Iris pigment epithelial cell (primary cell): ENCODE measurements around the gene HMCES.

Experiments
- DNase-seq: peaks from one replicate; pipeline ENCODE4 v3.0.0-alpha.2; 2011; ENCODE audit warnings: low read depth

The HMCES gene, protein sequence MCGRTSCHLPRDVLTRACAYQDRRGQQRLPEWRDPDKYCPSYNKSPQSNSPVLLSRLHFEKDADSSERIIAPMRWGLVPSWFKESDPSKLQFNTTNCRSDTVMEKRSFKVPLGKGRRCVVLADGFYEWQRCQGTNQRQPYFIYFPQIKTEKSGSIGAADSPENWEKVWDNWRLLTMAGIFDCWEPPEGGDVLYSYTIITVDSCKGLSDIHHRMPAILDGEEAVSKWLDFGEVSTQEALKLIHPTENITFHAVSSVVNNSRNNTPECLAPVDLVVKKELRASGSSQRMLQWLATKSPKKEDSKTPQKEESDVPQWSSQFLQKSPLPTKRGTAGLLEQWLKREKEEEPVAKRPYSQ

DNA sequence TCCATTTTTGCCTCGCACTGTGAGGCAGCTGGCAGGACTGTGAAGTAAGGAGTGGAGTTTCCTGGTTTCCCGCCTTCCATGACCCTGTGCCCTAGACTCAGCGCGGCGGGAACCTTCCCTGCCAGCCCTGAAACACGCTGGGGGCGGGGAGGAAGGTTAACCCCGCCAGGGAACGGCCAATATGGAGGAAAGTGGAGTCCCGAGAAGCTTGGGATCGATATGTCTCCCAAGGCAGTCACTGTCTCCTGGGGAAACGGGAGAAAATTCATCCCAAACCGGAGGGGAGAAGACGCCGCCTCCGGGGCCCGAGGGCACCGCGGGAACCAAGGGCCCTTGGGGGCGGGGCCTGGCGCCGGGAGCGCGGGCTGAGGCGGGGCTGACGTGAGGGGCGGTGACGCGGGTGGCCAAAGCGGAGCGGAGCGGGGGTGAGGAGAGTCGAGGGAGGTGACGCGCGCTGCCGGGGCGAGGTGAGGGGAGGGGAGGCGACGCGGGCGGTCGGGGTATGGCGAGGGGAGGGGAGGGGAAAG, at the start of gene HMCES:
Gene HMCES, plus strand, starts transcription at position 432 of the 527 bp plus-strand sequence. CDS start 863 bp downstream, outside the sequence.
- DNase-seq = peak; percentile 79

DNA sequence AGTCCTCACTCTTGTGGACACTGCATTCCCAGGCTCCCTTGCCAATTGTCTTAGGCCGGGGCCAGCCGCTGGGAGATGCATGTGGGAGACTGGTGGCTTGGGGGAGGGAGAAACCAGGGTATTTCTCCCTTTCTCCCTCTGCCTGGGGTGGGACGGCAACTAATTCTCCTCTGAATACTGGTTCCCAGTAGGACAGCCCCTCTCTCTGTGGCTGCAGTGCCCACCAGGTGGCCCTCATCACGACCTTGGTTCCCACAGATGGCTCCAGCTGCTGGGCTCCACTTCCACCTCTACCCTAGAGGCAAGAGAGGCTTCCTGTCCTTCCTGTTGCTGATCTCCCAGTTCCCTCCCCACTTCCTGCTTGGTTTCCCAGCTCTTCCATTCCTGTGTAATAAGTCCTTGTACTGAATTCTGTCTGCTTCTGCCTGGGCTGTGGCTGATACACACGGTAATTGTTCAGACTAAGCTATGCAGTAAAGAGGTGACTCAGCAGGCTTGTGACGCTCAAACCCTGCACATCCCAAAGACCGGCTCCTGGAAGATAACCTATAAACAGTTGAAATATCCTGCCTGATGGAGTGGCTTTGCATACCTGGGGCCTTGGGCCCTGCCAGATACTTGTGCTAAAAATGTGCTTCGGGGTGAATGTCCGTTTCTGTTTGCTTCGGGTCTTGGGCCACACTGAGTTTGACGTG, 49.6 kb upstream of the HMCES start:
- DNase-seq = peak; percentile 86

DNA sequence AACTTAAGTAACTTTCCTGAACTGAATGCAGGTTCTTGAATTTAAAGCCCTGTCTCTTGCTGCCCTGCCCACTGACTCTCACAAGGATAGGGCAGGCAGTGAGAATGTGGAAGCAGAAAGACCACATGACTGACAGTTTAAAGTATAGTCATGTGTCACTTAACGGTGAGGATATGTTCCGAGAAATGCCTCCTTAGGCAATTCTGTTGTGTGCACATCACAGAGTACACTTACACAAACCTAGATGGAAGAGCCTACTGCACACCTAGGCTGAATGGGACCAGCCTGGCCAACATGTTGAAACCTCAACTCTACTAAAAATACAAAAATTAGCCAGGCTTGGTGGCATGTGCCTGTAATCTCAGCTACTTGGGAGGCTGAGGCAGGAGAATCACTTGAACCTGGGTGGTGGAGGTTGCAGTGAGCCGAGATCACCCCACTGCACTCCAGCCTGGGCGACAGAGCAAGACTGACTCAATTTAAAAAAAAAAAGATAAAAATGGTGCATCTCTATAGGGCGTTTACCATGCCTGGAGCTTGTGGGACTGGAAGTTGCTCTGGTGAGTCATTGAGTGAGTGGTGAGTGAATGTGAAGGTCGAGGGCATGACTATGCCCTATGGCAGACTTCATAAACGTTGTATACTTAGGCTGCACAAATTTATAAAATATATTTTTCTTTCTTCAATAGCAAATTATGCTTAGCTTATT, 48.2 kb upstream of the HMCES start:
- DNase-seq = peak; percentile 88

DNA sequence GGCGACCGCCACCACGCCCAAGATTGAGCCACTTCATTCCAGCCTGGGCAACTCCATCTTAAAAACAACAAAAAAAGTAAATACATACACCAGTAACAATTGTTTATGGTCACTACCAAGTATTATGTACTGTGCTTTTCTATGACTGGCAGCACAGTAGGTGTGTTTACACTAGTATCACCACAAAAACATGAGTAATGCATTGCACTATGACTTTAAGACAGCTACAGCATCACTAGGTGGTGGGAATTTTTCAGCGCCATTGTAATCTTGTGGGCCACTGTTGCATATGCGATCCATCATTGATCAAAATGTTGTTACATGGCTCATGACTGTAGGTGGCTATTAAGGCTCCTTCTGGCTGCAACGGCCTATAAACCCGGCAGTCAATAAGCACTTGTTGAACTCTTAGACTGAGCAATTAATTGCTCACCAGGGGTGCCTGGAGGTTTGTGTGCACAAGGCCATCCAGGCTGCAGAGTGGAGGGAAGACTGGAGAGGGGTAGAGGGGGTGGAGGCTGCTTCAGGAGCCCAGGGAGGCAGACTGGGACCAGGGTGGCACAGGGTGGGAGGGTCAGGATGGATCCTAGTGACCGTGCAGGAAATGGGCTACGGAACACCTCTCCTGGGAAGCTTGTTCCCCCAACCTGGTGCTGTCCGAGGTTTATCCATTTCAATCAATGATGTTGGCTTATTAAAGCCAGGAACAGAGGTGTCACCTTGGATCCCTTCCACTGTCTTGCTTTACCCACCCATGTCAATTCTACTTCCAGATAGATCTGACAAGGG, 47.1 kb upstream of the HMCES start:
- peak; percentile 52 for DNase-seq

DNA sequence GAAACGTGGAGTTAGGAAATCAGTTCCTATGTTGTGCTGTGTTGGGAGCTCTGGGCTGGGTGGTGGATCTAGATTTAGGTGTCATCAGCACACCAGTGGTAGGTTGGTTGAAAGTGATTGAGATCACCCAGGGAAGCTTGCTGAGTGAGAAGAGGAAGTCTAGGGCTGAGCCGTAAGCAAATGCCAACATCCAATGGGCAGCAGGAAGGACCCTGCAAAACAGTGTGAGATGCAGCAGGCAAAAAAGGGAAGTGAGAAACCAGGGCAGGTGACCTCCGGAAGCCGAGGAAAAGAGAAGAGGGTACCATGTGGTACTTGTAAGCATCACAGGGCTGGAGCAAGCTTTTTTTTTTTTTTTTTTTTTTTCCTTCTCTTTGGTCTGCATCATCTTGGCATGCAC, 45.1 kb upstream of the HMCES start:
- DNase-seq = no peak

DNA sequence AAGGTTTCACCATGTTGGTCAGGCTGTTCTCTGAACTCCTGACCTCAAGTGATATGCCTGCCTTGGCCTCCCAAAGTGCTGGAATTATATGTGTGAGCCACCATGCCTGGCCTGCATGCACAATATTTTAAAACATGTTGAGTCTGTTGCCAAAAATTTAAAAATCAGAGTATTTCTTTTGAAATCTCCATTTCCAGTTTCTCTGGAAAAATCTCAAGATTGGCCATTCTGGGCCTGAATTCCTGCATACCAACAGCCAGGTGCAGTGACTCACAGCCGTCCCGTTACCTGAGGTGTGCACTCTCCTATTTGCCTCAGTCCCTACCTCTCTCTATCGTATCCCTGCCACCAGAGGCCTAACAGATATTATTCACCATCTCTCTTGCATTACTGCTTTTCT, 44.2 kb upstream of the HMCES start:
- DNase-seq = no peak

DNA sequence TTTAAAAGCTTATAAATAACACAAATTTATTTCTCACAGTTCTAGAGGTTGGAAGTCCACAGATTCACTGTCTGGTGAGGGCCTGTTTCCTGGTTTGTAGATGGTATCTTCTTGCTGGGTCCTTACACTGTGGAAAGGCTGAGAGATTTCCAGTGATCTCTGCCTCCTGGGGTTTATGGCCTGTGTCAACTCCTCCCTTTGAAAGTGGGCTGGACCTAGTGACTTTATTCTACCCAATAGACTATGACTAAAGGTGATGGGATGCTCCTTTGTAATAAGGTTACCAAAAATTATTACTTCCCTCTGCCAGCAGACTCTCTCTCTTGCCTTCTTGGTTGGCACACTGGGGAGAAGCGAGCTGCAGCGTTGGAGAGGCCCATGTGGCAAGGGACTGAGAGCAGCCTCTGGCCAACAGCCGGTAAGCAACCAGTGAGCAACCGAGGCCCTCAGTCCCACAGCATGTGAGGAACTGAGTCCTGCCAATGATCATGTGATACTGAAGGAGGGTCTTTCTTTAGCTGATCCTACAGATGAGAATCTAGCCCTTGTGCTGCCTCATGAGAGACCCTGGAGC, 43.2 kb upstream of the HMCES start:
- DNase-seq = no peak

DNA sequence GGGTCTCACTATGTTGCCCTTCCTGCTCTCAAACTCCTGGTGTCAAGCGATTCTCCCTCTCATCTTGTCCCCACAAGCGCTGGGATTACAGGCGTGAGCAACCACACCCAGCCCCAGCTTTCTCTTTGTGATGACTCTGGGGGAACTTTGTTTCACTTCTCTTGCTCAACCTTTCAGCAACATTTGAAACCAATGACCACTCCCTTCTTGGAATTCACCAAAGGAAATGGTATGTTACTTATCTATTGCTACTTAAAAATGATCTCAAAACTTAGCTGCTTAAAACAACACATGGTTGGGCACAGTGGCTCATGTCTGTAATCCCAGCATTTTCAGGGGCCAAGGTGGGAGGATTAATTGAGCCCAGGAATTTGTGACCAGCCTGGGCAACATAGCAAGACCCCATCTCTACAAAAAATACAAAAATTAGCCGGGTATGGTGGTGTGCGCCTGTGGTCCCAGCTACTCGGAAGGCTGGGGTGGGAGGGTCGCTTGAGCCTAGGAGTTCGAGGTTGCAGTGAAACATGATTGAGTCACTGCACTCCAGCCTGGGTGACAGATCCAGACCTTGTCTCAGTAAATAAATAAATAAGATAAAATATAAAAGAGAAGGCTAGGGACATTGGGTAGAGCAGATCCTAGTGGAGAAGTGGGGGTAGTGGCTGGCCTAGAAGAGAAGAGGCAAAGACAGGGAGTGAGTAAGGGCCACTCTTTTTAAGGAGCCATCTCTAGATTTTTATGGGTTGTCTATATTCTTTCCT, 39.5 kb upstream of the HMCES start:
- DNase-seq = peak; percentile 76

DNA sequence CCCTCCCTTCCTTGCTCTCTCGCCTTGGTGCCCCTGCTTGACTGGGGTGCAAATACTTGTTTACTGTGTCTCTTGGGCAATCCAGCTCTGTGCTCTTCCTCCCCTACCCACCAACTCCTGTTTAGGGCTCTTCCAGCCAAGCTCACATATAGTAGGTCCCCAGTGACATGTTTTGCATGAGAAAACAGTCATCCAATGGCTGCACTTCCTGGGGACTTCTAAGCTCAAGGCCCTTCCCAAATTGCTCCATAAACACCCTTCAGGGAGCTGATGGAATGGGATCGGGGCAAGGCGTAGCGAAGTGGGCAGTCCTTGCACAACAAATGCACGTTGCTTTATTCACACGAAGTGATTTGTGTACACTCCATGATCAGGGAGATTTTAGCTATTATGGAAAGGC, 38.7 kb upstream of the HMCES start:
- no peak for DNase-seq

DNA sequence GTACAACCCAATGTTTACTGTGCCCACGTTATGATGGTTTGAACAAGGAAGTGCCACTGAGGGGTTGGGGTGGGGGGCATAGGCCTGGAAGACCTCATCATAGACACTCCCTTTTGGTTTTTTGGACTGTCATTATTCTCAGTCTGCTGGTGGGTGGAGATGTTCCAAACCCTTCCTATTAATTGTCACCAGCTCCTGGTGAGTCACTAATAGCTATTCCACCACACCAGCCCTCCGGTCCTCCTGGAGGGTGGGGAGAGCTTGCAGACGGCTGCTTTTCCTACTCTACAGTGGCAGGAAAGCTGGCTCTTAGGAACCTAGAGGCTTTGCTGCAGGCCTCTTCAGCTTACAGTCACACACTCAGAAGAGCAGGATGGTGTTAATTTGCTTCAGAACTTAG, 38.2 kb upstream of the HMCES start:
- no peak for DNase-seq

DNA sequence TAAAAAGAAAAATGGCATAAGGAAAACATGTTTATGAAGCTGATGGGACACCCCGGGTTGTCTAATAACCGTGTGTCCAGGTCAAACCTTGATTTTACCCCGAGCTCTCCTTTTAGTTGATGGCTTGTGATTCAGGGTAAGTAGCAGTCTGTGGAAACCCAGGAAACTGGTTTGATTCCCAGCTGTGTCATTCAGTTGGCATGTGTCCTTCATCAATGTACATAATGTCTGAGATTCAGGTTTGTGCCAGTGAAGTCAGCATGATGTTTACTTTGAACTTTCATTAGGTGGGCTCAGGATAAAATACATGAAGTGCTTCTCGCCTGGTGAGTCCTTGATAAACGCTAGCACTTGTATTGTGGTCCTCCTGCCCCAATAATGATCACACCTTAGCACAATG, 33.5 kb upstream of the HMCES start:
- DNase-seq = peak; percentile 38

DNA sequence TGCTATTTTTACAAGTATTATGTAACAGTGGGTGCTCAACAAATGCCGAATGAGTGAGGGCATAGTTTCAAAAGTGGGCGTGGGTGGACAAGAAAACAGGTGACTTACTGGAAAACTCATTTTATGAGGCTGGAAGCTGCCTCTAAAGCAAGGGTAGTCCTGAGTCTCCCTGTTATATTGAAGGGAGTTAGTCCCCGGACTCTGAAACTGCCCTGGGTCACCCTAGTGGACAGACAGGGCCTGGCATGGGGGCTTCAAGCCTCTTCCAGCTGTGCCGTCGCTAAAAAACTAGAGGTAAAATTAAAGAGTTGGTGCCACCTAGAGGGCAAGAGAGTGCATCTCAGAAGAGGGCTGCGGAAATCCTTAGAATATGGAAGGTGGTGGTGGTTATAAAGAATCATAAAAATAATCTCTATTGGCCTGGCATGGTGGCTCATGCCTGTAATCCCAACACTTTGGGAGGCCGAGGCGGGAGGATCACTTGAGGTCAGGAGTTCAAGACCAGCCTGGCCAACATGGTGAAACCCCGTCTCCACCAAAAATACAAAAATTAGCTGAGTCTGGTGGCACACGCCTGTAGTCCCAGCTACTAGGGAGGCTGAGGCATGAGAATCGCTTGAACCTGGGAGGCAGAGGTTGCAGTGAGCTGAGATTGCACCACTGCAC, 32.9 kb upstream of the HMCES start:
- DNase-seq = peak; percentile 87

DNA sequence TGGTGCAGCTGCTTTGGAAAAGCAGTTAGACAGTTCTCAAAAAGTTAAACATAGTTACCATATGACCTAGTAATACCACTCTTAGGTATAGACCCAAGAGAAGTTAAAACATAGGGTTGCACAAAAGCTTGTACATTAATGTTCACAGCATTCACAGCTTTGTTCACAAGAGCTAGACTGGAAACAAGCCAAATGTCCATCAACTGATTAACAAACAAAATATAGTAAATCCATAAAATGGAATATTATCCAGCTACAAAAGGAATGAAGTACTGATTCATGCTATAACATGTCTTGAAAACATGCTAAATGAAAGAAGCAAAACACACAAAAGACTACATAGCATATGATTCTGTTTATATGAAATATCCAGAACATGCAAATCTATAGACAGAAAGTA, 32.0 kb upstream of the HMCES start:
- DNase-seq = no peak

DNA sequence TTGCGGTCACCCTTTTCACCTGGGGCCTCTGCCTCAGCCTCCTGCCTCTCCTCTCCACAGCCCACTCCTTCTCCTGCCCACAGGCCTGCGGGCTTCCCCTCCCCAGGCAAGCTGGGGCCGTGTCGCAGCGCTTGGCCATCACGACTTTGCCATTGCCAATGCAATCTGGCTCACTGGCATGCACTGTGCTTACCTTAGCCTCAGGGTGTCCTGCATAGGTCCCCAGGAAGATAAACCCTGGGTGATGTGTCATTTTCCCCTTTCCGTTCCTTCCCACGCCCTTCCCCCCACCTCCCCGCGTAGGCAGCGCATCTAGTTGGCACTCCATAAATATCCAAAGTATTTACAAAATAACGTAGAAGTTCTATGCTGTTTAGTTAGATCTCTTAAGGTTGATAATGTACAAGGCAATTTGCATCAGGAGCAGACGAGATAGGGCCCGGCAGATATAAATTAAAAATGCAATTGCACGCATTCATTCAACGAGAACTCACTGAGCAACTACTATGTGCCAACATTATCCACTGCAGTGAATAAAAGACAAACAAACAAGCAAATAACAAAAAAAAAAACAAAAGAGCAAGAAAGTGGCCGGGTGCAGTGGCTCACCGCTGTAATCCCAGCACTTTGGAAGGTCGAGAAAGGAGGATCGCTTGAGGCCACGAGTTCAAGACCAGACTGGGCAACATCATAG, 30.2 kb upstream of the HMCES start:
- DNase-seq = no peak

DNA sequence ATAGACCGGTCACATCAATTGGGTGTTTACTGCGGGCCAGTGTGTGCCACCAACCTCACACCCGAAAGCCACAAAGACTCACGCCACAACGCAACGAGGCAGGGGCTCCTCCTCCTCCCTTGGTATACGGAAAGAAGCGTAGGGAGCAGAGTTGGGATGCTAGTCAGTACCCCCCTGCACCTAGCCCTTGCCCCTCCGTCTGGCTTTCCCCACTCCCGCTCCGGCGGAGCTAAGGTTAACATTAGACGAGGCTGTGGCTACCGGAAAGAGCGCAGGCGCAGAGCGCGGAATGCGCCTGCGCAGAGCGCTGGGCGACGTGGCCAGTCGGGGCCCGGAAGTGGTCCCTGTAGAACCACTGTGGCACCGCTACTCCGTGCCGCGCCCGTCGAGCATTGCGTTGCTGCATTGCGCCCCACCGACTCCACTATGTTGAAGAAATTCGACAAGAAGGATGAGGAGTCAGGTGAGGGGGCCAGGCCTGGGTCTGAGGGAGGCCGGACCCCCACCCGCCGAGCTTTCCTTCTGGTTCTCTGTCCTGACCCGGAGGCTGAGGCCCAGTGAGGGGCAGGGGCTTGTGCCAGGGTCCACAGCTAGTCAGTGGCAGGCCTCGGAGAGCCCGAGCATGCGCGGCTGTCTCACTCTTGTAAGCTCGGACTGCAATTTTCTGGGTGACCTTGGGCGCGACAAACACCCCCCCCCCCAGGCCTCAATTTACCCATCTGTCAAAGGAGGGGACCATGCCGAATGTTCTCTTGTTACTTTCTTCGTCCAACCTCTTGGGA, 29.2 kb upstream of the HMCES start, which contains the start of gene COPG1:
Gene COPG1, plus strand, starts transcription at position 323 of the 782 bp plus-strand sequence. Its CDS starts 104 bp downstream, at position 427.
- peak; percentile 77 for DNase-seq

DNA sequence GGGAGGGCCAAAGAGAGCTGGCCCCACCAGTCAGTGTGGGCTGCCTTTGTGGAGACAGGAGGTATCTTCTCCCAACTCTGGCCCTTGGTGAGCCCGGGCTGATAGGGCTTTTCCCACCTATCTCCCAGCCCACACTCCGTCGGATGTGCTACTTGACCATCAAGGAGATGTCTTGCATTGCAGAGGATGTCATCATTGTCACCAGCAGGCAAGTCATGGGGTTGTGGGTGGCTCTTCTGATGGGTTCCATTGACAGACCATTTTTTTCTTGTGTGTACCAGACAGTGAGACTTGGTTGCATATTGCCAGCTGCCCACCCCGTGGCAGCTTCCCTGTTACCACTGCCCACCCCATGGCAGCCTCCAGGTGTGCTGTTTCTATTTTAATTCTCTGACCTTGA, 25.9 kb upstream of the HMCES start:
- no peak for DNase-seq

DNA sequence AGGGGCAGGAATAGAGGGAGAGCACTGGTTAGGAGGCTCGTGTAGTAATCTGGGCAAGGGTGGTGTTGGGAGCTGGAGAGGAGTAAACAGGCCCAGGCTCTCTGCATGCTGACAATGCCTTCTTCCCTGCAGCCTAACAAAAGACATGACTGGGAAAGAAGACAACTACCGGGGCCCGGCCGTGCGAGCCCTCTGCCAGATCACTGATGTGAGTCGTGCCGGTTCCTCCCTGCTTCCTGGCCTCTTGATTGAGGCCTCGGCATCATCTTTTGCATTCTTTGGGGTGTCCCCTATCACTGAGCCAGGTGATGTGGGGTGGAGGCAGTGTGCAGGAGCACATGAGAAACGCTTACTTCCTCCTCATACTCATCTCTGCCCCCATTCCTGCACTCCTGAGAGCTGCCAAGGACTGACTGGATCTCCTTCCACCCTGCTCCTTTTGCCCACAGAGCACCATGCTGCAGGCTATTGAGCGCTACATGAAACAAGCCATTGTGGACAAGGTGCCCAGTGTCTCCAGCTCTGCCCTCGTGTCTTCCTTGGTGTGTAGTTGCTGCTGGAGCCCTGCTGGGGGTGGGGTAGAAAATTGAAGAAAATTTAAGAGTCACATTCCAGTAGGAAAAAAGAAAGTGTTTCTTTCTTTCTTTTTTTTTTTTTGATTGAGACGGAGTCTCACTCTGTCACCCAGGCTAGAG, 24.0 kb upstream of the HMCES start:
- DNase-seq = no peak

DNA sequence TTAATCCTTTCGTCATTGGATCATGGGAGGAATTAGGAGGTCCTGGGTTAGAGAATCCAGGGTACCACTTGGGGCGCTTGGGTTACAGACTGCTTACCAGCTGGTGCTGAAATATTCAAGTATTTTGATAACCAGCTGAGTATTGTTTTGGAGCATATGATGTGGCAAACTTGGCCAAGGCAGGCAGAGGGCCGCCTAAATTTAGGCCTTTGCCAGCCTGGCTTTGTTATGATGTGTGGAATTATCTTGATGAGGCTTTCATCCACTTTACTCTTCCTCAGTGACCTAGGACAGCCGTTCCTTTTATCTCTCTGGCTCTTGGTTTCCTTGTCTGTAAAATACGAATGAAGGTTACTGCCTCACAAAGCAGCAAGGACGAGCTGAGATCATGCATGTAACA, 22.4 kb upstream of the HMCES start:
- no peak for DNase-seq
